ENCODE results near the gene TMEM145. TPM values are rescaled to one million over a fixed set of nuclear protein-coding genes. Genes with fewer than 3 reads are reported as not detected.
A peak's percentile ranks its signal among the peaks of the same experiment; 100 is the strongest.

Gene TMEM145
- total and polyA plus RNA-seq, 10 of the 15 experiments (the other 5 are each of a cell fraction or from before 2014, with no cell fraction given): 0.04 to 0.97 (median 0.16) TPM; not detected in 4

GRCh38 chr19:42311657-42312056 lies 1.5 kb upstream of the TMEM145 start:
- peak; percentile 29; the same call in 1 of the 3 replicates for ATAC-seq
- RAD21 ChIA-PET (ENCODE audit: unreplicated experiment): no interaction called here
- no peaks in the 10 kb centered on the region for H3K79me2 ChIP-seq (ENCODE audit: control insufficient read depth, insufficient read depth, low read length)
- no peaks in the 10 kb centered on the region for H4K20me1 ChIP-seq (ENCODE audit: control insufficient read depth, insufficient read depth)
- TF ChIP-seq CTCF (IDR thresholded peaks at IDR 0.05 in 2 of 3, conservative IDR thresholded peaks at IDR 0.05 in 1 of 3; ENCODE audit: control insufficient read depth in 2 of 3, extremely low read depth in 1 of 3, insufficient read depth in 1 of 3, low read depth in 3 of 3, low read length in 3 of 3) (peak in 1 of 3 experiments; percentile 3; a peak in 1 of 6 replicates), CHD4 (IDR thresholded peaks at IDR 0.05) (no peak)
- H3K4me1 ChIP-seq (ENCODE audit: control insufficient read depth, insufficient read depth, low read length): no peaks in the 10 kb centered on the region
- BruUV-seq (replicated peaks): no TSS peak
- H3K4me3 ChIP-seq: no peak overlapping the region
- H3K9me3 ChIP-seq (replicated peaks; ENCODE audit: control insufficient read depth, insufficient read depth, low read length): no peaks in the 10 kb centered on the region
- POLR2A ChIA-PET: no interaction called here
- CTCF ChIA-PET: interaction anchor here (0.9 to 1.3 kb wide), 4 partner anchors 14 to 183 kb away, joined by 3 read pairs; no protein-coding TSS in a partner anchor
- no peak for FAIRE-seq
- DNase-seq (ENCODE audit: low read depth, low spot score): no peak
- in situ Hi-C loops (cut with MboI) (no loop called here), intact Hi-C loops (cut with micrococcal nuclease; ENCODE audit: unreplicated experiment) (no loop called here)
- WGBS (ENCODE audit: insufficient coverage, insufficient replicate concordance, low lambda C conversion rate, missing lambda C conversion rate): 16% methylated on average over 2 of the region's 2 CpGs
- H3K9ac ChIP-seq (ENCODE audit: control insufficient read depth, insufficient read depth, low read length): no peak overlapping the region
- no peak overlapping the region for H3K27ac ChIP-seq (ENCODE audit: control insufficient read depth, insufficient read depth)
- no peaks in the 10 kb centered on the region for H3K36me3 ChIP-seq (ENCODE audit: control insufficient read depth in 2 of 2, insufficient read depth in 2 of 2, low read length in 1 of 2)
- no peak overlapping the region for H2AFZ ChIP-seq (ENCODE audit: control insufficient read depth, low read depth, low read length)
- SMC1A ChIA-PET (ENCODE audit: uncharacterized antibody, unreplicated experiment): interaction anchor here (1.1 kb wide), 1 partner anchor 197 kb away, joined by 3 read pairs; no protein-coding TSS in a partner anchor
- peaks cover 4 to 9% of the 10 kb centered on the region in 2 experiments; a peak in 3 of 4 replicates for H3K27me3 ChIP-seq (replicated peaks in 1 of 2; ENCODE audit: control insufficient read depth in 2 of 2, insufficient read depth in 2 of 2, low read length in 1 of 2)
- H3K4me2 ChIP-seq (ENCODE audit: control insufficient read depth, insufficient read depth): no peak overlapping the region

- ChIA-PET POLR2A (no interaction called here), CTCF (interaction anchor here (0.9 to 1.3 kb wide), 2 partner anchors 16 to 184 kb away, joined by 3 read pairs; no protein-coding TSS in a partner anchor), SMC1A (ENCODE audit: uncharacterized antibody, unreplicated experiment) (no interaction called here), RAD21 (ENCODE audit: unreplicated experiment) (no interaction called here)
- no peaks in the 10 kb centered on the region for H4K20me1 ChIP-seq (ENCODE audit: control insufficient read depth, insufficient read depth)
- peaks cover 4 to 9% of the 10 kb centered on the region in 2 experiments; a peak in 3 of 4 replicates for H3K27me3 ChIP-seq (replicated peaks in 1 of 2; ENCODE audit: control insufficient read depth in 2 of 2, insufficient read depth in 2 of 2, low read length in 1 of 2)
- intact Hi-C loops (cut with micrococcal nuclease; ENCODE audit: unreplicated experiment) (no loop called here), in situ Hi-C loops (cut with MboI) (no loop called here)
- no peaks in the 10 kb centered on the region for H3K79me2 ChIP-seq (ENCODE audit: control insufficient read depth, insufficient read depth, low read length)
- H3K36me3 ChIP-seq (ENCODE audit: control insufficient read depth in 2 of 2, insufficient read depth in 2 of 2, low read length in 1 of 2): no peaks in the 10 kb centered on the region
- H2AFZ ChIP-seq (ENCODE audit: control insufficient read depth, low read depth, low read length): no peak overlapping the region
- H3K9ac ChIP-seq (ENCODE audit: control insufficient read depth, insufficient read depth, low read length): no peak overlapping the region
- WGBS (ENCODE audit: insufficient coverage, insufficient replicate concordance, low lambda C conversion rate, missing lambda C conversion rate): 67% methylated on average over 5 of the region's 5 CpGs
- H3K4me2 ChIP-seq (ENCODE audit: control insufficient read depth, insufficient read depth): no peak overlapping the region
- no peak overlapping the region for H3K27ac ChIP-seq (ENCODE audit: control insufficient read depth, insufficient read depth)
- DNase-seq (ENCODE audit: low read depth, low spot score) (no peak), ATAC-seq (no peak), FAIRE-seq (no peak)
- peaks cover 6% of the 10 kb centered on the region for H3K4me1 ChIP-seq (ENCODE audit: control insufficient read depth, insufficient read depth, low read length)
- H3K4me3 ChIP-seq: no peak overlapping the region
- BruUV-seq (replicated peaks): no TSS peak
- H3K9me3 ChIP-seq (replicated peaks; ENCODE audit: control insufficient read depth, insufficient read depth, low read length): no peaks in the 10 kb centered on the region
- TF ChIP-seq SREBF1 (IDR thresholded peaks at IDR 0.05; ENCODE audit: low read length) (no peak), STAT1 (conservative IDR thresholded peaks at IDR 0.05) (no peak), ZBTB40 (IDR thresholded peaks at IDR 0.05; ENCODE audit: borderline replicate concordance) (no peak), POLR2A (IDR thresholded peaks at IDR 0.05; ENCODE audit: low read depth, low read length) (no peak), ZNF592 (IDR thresholded peaks at IDR 0.05) (no peak)
Measured at GRCh38 chr19:42312370-42312769, 739 bp upstream of the TMEM145 start.

All from GM12878 (cell line).